DMS114 treated with DMSO at 0.1 percent for 48 hours (cell line): ENCODE measurements around the gene ARPC1B.
"Not testable (repeated sequence)": the region's sequence is repeated elsewhere in the genome, so short reads cannot be mapped to it uniquely, and the experiment has no call there.

Experiments used
- DNase-seq: peaks from one replicate; lab custom pipeline; 2025; ENCODE audit not compliant: unreplicated experiment; lab: John Stamatoyannopoulos, UW

Gene ARPC1B

GRCh38 chr7:99368750-99369389 is 5.7 kb upstream of the ARPC1B start:
- DNase-seq, result no peak

GRCh38 chr7:99369767-99370391 is 4.7 kb upstream of the ARPC1B start:
- DNase-seq, result no peak

GRCh38 chr7:99371376-99371920 is 3.1 kb upstream of the ARPC1B start:
- no peak for DNase-seq

- DNase-seq, result no peak
Observed at GRCh38 chr7:99372275-99373090, 2.0 kb upstream of the ARPC1B start.

- no peak for DNase-seq
Observed at GRCh38 chr7:99373091-99374066, 1.2 kb upstream of the ARPC1B start.

- no peak for DNase-seq
Observed at GRCh38 chr7:99375070-99375807, 709 bp downstream of the ARPC1B start.

- DNase-seq, result no peak
Observed at GRCh38 chr7:99379043-99379577, 4.6 kb downstream of the ARPC1B start.

GRCh38 chr7:99379693-99380031 is 5.1 kb downstream of the ARPC1B start:
- not testable (repeated sequence) for DNase-seq

GRCh38 chr7:99380032-99380822 is 5.7 kb downstream of the ARPC1B start:
- DNase-seq, result no peak

- DNase-seq, result no peak
Observed at GRCh38 chr7:99380823-99381663, 6.5 kb downstream of the ARPC1B start.

- no peak for DNase-seq
Observed at GRCh38 chr7:99381664-99382075, 7.1 kb downstream of the ARPC1B start.

- no peak for DNase-seq
Observed at GRCh38 chr7:99383203-99383602, 8.7 kb downstream of the ARPC1B start.

GRCh38 chr7:99383791-99384370 is 9.4 kb downstream of the ARPC1B start:
- DNase-seq, result no peak

- no peak for DNase-seq
Observed at GRCh38 chr7:99384523-99384922, 10.0 kb downstream of the ARPC1B start.

- no peak for DNase-seq
Observed at GRCh38 chr7:99385564-99385963, 11.0 kb downstream of the ARPC1B start.

- no peak for DNase-seq
Observed at GRCh38 chr7:99386584-99387238, 12.2 kb downstream of the ARPC1B start.

- DNase-seq, result not testable (repeated sequence)
Observed at GRCh38 chr7:99387239-99387635, 12.7 kb downstream of the ARPC1B start.
